CD4-positive, alpha-beta T cell (primary cell): ENCODE measurements around the gene PLEKHM2. TPM values are rescaled to one million over a fixed set of nuclear protein-coding genes. Genes with fewer than 3 reads are reported as not detected.

Experiments used
- ATAC-seq: fragments of 200-7000 bp; cut with Tn5 transposase; one replicate; pipeline ENCODE4 v1.10.0; 2022; ENCODE audit warnings: mild to moderate bottlenecking; ENCODE audit not compliant: poor library complexity
- CTCF ChIA-PET: fragments of 350-600 bp; sonication (Branson Sonifier 250); formaldehyde crosslinking; loops from one replicate; lab custom pipeline; 2021; ENCODE audit warnings: antibody characterized with exemption, inconsistent platforms; lab: Charles Lee
- POLR2A ChIA-PET: fragments of 350-600 bp; sonication (Branson Sonifier 250); formaldehyde crosslinking; loops from one replicate; lab custom pipeline; 2021; ENCODE audit warnings: antibody characterized with exemption, inconsistent platforms; lab: Charles Lee
- DNase-seq, 14 experiments: peaks; one replicate each; pipeline ENCODE4 v3.0.0-alpha.2; 2013 to 2020; ENCODE audit warnings: mixed read lengths in 2 of 14
- H3K27ac ChIP-seq, 2 donors: one replicate each; pipeline versions ENCODE4 v1.5.1 to v1.7.0; 2013; ENCODE audit warnings: low read length in 2 of 2, low read depth in 1 of 2, mild to moderate bottlenecking in 1 of 2
- H3K27me3 ChIP-seq, 2 experiments: 1 replicate in 1 of 2; 2 replicates in 1 of 2; pipeline versions ENCODE4 v1.6.1 to v1.7.0; 2013; ENCODE audit warnings: low read length in 2 of 2, control low read depth in 1 of 2, mild to moderate bottlenecking in 1 of 2, moderate library complexity in 1 of 2; ENCODE audit not compliant: insufficient read depth in 2 of 2, control insufficient read depth in 1 of 2
- H3K36me3 ChIP-seq: one replicate; pipeline ENCODE4 v1.6.1; 2013; ENCODE audit warnings: low read length, control low read depth; ENCODE audit not compliant: insufficient read depth
- H3K4me1 ChIP-seq: one replicate; pipeline ENCODE4 v1.6.1; 2013; ENCODE audit warnings: low read length, control low read depth; ENCODE audit not compliant: insufficient read depth
- H3K4me3 ChIP-seq: one replicate; pipeline ENCODE4 v1.5.1; 2013; ENCODE audit warnings: mild to moderate bottlenecking, low read length, moderate library complexity
- H3K9me3 ChIP-seq, 2 experiments: 1 replicate in 1 of 2; 2 replicates in 1 of 2; pipeline versions ENCODE4 v1.6.1 to v1.7.0; 2013; ENCODE audit warnings: low read length in 2 of 2, mild to moderate bottlenecking in 2 of 2, control low read depth in 1 of 2, moderate library complexity in 1 of 2; ENCODE audit not compliant: control insufficient read depth in 1 of 2, insufficient read depth in 1 of 2
- H3K27ac Mint-ChIP-seq: one replicate; pipeline ENCODE4 v1.8.0; 2020; ENCODE audit warnings: mixed read lengths
- H3K27me3 Mint-ChIP-seq: one replicate; pipeline ENCODE4 v1.8.0; 2021; ENCODE audit warnings: mixed read lengths
- H3K36me3 Mint-ChIP-seq: one replicate; pipeline ENCODE4 v1.8.0; 2021; ENCODE audit warnings: low read depth, mixed read lengths
- H3K4me1 Mint-ChIP-seq: one replicate; pipeline ENCODE4 v1.8.0; 2021; ENCODE audit warnings: low read depth, mixed read lengths
- H3K4me3 Mint-ChIP-seq: one replicate; pipeline ENCODE4 v1.8.0; 2020; ENCODE audit warnings: mild to moderate bottlenecking, mixed read lengths
- H3K9me3 Mint-ChIP-seq: one replicate; pipeline ENCODE4 v1.8.0; 2020; ENCODE audit warnings: mixed read lengths
- CTCF ChIP-seq: fragments of 200-600 bp; IDR thresholded peaks from one replicate; pipeline ENCODE4 v1.8.0; 2022; ENCODE audit warnings: antibody characterized with exemption, mild to moderate bottlenecking
- intact Hi-C, 2 experiments: fragments of 100-400 bp; cut with DNase I in 1 of 2; cut with micrococcal nuclease in 1 of 2; formaldehyde crosslinking; loops; one replicate each; pipeline versions ENCODE4 v1.15.1 to v1.9.0; 2023 to 2025; cut with DNase I, micrococcal nuclease
- total RNA-seq, 174 experiments: library from RNA in 2 of 174; stranded (reverse) in 2 of 174; gene quantifications; one replicate each; pipeline ENCODE4 v1.2.3 and lab custom pipeline; 2021 to 2026

PLEKHM2 gene
- total RNA-seq, 2 experiments from 2014 or later = 77.5 to 82.0 TPM

GRCh38 chr1:15714406-15715136 is 30.5 kb downstream of the PLEKHM2 start:
- H3K9me3 ChIP-seq = no peaks in the 10 kb centered on the region
- no peaks in the 10 kb centered on the region for H3K27me3 ChIP-seq
- H3K36me3 Mint-ChIP-seq = peaks cover 41% of the 10 kb centered on the region
- CTCF ChIA-PET = interaction anchor here (0.6 kb wide), 1 partner anchor 10 kb away, joined by 3 read pairs; no protein-coding TSS in a partner anchor
- POLR2A ChIA-PET = no interaction called here
- no peaks in the 10 kb centered on the region for H3K9me3 Mint-ChIP-seq
- H3K4me1 ChIP-seq = no peaks in the 10 kb centered on the region
- intact Hi-C loops = no loop called here
- DNase-seq = no peak
- no peak overlapping the region for H3K27ac ChIP-seq
- H3K27me3 Mint-ChIP-seq = no peaks in the 10 kb centered on the region
- H3K36me3 ChIP-seq = peaks cover 39% of the 10 kb centered on the region
- no peak overlapping the region for H3K4me3 ChIP-seq
- no peak overlapping the region for H3K4me3 Mint-ChIP-seq
- ATAC-seq = no peak
- no peak overlapping the region for H3K27ac Mint-ChIP-seq
- H3K4me1 Mint-ChIP-seq = peaks cover 2% of the 10 kb centered on the region
- TF ChIP-seq CTCF = no peak

- ChIA-PET CTCF (no interaction called here), POLR2A (no interaction called here)
- Histone ChIP-seq H3K9me3 (no peaks in the 10 kb centered on the region), H3K27me3 (no peaks in the 10 kb centered on the region), H3K27ac (no peak overlapping the region), H3K36me3 (peaks cover 62% of the 10 kb centered on the region), H3K4me1 (no peaks in the 10 kb centered on the region), H3K4me3 (no peak overlapping the region)
- Mint-ChIP-seq H3K36me3 (peaks cover 61% of the 10 kb centered on the region), H3K27ac (no peak overlapping the region), H3K4me1 (no peaks in the 10 kb centered on the region), H3K27me3 (no peaks in the 10 kb centered on the region), H3K9me3 (no peaks in the 10 kb centered on the region), H3K4me3 (no peak overlapping the region)
- TF ChIP-seq CTCF = no peak
- intact Hi-C loops = no loop called here
- ATAC-seq (no peak), DNase-seq (no peak)
Measured at GRCh38 chr1:15717418-15718125, 33.5 kb downstream of the PLEKHM2 start.

GRCh38 chr1:15718199-15718601 is 34.1 kb downstream of the PLEKHM2 start:
- CTCF ChIA-PET = no interaction called here
- POLR2A ChIA-PET = no interaction called here
- ATAC-seq = no peak

More at GRCh38 chr1:15718199-15718601, 34.1 kb downstream of the PLEKHM2 start:
- TF ChIP-seq CTCF = no peak
- Histone ChIP-seq H3K9me3 (no peaks in the 10 kb centered on the region), H3K36me3 (peaks cover 66% of the 10 kb centered on the region), H3K4me1 (no peaks in the 10 kb centered on the region), H3K27me3 (no peaks in the 10 kb centered on the region), H3K27ac (no peak overlapping the region), H3K4me3 (no peak overlapping the region)
- Mint-ChIP-seq H3K36me3 (peaks cover 67% of the 10 kb centered on the region), H3K4me1 (no peaks in the 10 kb centered on the region), H3K4me3 (no peak overlapping the region), H3K9me3 (no peaks in the 10 kb centered on the region), H3K27ac (no peak overlapping the region), H3K27me3 (no peaks in the 10 kb centered on the region)
- no peak for DNase-seq
- intact Hi-C loops = no loop called here
